OCI-M2 (cell line): ENCODE results near the gene CREB5.
"Not testable (repeated sequence)": the region's sequence is repeated elsewhere in the genome, so short reads cannot be mapped to it uniquely, and the experiment has no call there.

Experiments used
- DNase-seq: peaks from one replicate; lab custom pipeline; 2025; ENCODE audit not compliant: unreplicated experiment; lab: John Stamatoyannopoulos, UW

CREB5 gene

GRCh38 chr7:28800150-28800549, 387.8 kb downstream of the CREB5 start:
- no peak for DNase-seq

DNA sequence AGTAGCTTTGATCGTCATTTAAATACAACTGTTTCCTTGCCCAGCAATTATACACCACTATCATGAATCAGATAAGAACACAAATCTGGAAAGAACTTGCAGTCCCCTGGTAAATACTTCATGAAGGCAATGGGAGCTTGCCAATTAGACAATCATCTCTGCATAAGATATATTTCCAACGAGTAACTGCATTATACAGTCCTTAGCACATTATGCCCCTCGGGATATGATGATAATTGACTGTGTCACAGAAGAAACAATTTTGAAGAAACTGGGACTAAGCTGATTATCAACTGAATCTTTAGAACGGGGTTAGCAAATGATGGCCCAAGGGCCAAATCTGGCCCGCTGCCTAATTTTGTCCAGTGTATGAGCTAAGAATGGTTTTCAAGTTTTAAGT, 390.1 kb downstream of the CREB5 start:
- DNase-seq, result no peak

DNA sequence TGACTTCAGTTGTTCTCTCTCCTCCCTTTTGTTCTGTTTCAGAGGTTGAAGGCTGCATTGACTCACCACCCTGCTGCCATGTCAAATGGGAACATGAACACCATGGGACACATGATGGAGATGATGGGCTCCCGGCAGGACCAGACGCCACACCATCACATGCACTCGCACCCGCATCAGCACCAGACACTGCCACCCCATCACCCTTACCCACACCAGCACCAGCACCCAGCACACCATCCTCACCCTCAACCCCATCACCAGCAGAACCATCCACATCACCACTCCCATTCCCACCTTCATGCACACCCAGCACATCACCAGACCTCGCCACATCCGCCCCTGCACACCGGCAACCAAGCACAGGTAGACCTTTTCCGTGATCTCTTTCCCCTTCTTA, 391.8 kb downstream of the CREB5 start:
- no peak for DNase-seq

DNA sequence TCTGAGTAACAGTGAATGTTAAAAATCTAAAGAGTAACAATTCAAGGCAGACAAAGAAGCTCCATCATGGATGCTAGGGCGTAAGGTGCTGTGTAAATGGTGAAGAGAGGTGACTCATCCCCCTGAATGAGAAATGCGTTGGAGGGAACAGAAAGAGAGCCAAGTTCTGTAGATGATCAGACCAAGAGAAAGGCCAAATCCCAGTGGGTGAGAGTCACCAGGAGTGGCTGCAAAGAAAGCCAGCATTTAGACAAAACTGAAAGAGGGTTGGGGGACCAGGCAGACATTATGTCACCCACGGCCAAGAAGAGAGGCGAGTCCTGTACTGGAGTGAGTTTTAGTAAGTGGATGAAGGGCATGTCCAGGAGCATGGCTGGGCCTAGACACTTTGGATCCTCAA, 392.7 kb downstream of the CREB5 start:
- no peak for DNase-seq

DNA sequence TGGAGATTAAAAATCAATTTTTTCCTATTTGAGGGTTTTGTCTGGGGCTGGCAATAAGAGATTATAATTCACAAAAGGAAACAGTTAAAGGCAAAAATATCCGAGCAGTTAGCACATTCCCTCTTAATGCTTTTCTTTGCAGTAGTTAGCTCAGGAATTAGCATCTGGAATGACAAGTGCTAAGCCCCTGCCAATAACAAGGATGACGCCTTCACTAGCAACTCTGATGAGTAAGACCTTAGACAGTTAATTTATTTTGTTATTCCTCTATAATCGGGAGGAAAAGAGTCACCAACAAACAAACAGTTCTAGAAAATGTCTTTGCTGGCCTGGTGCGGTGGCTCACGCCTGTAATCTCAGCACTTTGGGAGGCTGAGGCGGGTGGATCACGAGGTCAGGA, 394.5 kb downstream of the CREB5 start:
- DNase-seq, result no peak

DNA sequence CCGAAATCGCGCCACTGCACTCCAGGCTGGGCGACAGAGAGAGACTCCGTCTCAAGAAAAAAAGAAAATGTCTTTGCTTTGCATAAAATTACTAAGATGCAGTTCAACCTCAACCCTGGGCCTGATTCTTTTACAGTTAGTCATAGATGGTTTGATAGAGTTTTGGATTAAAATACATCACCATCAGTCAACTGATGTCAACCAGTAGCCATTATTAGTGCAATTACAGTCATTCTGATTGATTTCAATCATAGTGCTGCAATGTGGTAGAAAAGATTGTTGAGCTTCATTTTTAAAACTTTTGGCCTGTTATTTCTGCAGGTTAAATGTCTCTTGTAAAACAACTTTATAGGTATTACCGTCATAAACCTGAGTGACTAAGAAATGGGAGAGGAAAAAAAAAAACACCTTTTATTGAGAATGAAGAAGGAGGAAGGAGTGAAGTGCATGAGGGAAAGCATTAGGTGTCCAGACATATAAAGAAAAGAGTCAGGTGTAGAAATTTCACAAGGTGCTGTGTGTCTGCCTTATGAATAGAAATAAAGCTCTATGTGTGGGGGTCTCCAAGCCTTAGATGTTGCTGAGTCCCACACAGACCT, 395.2 kb downstream of the CREB5 start:
- no peak for DNase-seq

- no peak for DNase-seq
Observed at GRCh38 chr7:28808796-28809533, 396.6 kb downstream of the CREB5 start.

DNA sequence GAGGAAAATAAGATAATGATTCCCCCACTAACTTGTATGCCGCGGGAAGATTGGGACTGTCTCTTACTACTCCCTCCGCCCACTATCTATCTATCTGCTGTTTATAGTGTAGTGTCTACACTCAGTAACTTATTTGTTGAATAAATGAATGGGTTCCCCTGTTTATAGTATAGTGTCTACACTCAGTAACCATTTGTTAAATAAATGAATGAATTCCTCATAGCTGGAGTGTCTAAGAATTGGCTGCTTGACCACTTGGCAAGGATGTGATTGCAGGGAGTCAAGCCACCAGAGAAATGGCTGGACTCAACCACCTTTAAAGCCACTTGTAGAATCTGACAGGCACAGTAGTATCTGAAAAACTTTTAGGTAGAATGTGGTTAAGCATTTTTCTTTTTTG, 398.7 kb downstream of the CREB5 start:
- DNase-seq, result no peak

GRCh38 chr7:28811701-28812430, 399.5 kb downstream of the CREB5 start:
- DNase-seq, result no peak

GRCh38 chr7:28812616-28813015, 400.3 kb downstream of the CREB5 start:
- DNase-seq, result no peak

DNA sequence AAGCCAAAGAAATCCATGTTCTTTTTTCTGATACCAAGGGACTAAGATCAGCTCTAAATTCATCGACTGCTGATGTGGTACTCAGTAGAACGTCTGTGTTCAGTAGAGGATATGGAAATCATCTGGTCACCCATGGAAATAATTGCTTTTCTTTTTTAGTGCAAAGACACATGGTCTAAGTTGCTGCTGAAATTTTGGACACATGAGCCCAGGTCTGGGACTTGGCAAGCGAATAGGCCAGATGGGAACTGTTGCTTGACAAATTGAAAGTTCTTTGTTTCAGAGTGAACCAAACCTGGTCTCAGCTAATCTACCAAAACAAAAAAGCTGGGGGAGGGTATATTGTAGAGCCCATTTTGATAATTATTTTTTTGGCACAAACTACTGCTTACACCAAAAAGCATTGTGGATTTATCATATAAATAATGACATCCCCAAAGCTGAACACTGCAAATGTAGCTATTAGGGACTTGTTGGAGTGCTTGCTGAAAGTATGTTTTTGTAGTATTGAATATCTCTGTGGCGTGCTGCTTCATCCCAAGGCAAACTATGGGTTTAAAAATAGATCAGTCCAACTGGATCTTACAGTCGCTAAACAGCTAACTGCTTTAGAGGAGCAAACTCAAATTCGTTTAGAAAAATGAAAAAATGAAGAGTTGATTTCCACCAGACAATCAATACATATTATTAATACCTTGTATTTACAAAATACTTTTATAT, 401.1 kb downstream of the CREB5 start:
- no peak for DNase-seq

DNA sequence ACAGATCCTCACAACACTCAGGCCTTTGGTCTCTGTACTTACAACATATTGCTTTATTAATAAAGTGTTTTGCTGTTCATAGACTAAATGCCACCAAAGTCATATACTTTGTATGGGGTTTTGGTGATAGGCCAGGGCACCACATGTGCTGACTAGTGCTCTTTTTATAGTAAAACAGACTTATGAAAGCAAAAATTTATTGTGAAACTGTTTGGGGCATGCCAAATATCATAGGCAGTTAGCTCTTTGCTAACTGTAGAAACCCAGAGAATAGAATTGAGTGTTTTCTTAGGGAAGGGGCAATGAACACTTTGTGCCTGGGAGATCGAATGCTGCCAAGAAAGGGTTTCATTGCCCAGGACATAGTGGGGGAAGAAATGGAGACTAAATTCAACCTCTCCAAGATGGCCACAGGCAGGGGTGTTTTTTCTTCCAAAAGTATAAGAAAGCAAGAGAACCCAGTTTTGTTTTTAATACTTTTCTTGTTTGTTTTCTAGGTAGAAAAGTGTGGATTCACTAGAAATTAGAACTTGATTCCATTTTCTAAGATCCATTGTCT, 403.1 kb downstream of the CREB5 start:
- no peak for DNase-seq

DNA sequence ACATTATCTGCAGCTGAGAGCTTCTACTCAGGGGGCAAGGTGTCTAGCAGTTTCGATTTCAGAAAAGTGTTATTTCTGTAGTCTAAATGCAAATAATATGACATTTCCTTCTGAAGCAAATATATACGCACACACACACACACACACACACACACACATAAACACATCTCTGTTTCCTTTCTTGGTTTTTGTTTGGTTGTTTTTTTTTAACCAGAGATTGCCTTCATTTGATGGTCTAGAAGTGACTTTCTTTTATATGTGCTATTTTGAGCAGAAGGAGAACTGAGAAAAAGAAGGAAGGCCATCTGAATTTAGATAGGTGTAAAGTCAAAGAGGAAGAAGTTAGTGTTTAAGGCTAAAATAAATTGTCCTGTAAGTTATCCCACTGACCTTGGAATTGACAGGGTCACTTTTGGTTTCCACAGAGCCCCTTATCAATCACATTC, 403.6 kb downstream of the CREB5 start:
- no peak for DNase-seq

GRCh38 chr7:28818996-28819395, 406.7 kb downstream of the CREB5 start:
- no peak for DNase-seq

- DNase-seq, result no peak
Observed at GRCh38 chr7:28823582-28823981, 411.3 kb downstream of the CREB5 start.

DNA sequence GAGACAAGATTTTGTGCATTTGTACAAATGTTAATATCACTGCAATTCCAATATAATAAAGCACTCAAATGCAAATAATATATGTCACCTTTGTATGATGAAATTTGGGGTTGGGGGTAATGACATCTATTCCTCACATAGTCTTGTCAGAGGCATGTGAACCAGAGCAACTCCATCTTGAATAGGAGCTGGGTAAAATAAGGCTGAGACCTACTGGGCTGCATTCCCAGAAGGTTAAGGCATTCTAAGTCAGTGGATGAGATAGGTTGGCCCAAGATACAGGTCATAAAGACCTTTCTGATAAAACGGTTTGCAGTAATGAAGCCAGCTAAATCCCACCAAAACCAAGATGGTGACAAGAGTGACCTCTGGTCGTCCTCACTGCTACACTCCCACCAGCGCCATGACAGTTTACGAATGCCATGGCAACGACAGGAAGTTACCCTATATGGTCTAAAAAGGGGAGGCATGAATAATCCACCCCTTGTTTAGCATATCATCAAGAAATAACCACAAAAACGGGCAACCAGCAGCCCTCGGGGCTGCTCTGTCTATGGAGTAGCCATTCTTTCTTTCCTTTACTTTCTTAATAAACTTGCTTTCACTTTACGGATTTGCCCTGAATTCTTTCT, 413.6 kb downstream of the CREB5 start:
- DNase-seq, result not testable (repeated sequence)

- DNase-seq, result no peak
Observed at GRCh38 chr7:28830846-28831245, 418.5 kb downstream of the CREB5 start.

DNA sequence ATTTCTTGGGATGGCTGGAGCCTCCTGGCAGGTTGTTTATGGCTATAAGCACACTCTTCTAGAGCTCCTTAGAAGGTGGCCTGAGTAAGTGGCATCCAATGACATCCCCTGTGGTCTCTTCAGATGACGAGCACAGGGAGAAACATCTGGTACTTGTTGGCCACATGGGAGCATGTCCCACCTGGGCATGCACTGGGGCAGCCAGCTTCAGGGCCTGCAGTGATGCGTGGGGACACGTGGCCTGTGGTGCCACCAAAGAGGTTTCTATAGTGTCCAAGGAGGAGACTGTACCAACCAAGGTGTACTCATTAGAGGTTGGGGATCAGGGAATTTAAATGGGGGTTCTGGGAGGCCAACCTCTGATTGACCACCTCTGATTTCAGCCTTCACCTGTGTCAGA, 420.4 kb downstream of the CREB5 start:
- DNase-seq, result no peak

GRCh38 chr7:28835800-28836199, 423.5 kb downstream of the CREB5 start:
- no peak for DNase-seq

- no peak for DNase-seq
Observed at GRCh38 chr7:28836716-28837115, 424.4 kb downstream of the CREB5 start.

- no peak for DNase-seq
Observed at GRCh38 chr7:28837216-28837615, 424.9 kb downstream of the CREB5 start.
